Measurements from ENCODE around the gene RUFY2. TPM values are rescaled to one million over a fixed set of nuclear protein-coding genes. Genes with fewer than 3 reads are reported as not detected.
"Not testable (repeated sequence)": the region's sequence is repeated elsewhere in the genome, so short reads cannot be mapped to it uniquely, and the experiment has no call there.

The RUFY2 gene, protein sequence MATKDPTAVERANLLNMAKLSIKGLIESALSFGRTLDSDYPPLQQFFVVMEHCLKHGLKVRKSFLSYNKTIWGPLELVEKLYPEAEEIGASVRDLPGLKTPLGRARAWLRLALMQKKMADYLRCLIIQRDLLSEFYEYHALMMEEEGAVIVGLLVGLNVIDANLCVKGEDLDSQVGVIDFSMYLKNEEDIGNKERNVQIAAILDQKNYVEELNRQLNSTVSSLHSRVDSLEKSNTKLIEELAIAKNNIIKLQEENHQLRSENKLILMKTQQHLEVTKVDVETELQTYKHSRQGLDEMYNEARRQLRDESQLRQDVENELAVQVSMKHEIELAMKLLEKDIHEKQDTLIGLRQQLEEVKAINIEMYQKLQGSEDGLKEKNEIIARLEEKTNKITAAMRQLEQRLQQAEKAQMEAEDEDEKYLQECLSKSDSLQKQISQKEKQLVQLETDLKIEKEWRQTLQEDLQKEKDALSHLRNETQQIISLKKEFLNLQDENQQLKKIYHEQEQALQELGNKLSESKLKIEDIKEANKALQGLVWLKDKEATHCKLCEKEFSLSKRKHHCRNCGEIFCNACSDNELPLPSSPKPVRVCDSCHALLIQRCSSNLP
- total RNA-seq (2022) (25.9 and 32.0 TPM in 2 replicates), Bru-seq, nascent RNA (percentile 78 among the genes with signal in this experiment), BruChase-seq, experiment 1, labeled RNA remaining after a 6-hour chase (percentile 82 among the genes with signal in this experiment), BruChase-seq, experiment 2, labeled RNA remaining after a 2-hour chase (percentile 84 among the genes with signal in this experiment)
- long read RNA-seq, transcript RUFY2-213 (18 exons, 3,863 nt), result major isoform, 8 of 19 reads
- long read RNA-seq, partial matches to known transcripts, result 0 of 19 reads
- long read RNA-seq, other reads (novel, unspliced or antisense), result 9 of 19 reads

DNA sequence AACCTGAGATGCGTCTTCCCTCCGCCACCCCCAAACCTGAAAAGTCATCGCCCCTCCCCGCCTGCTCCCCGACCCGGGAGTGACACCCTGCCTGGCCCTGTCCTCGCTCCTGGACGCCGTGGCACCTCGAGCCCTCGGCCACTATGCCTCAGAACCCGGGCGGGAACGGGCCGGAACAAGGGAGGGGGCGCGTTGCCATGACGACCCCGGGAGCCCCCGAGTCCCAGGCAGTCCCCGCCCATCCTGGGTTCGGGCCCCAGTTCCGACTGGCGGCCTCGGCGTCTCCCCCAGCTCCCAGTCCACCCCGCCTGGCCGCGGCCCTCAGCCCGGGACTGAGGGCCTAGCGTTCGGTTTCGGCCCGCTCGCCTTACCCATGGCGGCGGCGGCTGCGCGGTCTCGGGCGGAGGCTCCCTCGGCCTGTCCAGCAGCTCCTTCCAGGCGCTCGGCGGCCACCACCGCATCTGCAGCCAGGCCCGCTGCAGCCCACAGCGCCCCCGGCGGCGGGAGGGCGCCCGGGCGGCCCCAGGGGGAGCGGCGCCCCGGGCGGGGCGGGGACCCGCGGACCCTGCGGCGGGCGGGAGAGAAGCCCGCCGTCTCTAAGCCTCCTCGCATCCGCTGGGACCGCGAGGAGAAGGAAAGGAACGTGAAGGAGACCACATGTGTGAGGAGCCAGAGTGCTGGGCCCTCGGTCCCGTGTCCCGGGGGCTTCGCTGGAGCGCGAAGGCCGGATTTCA, at the start of gene RUFY2:
TSS of gene RUFY2 (minus strand) at position 463 of the 734 bp plus-strand sequence. CDS start at position 375, 88 bp downstream.
- TF ChIP-seq, protein P1, sequence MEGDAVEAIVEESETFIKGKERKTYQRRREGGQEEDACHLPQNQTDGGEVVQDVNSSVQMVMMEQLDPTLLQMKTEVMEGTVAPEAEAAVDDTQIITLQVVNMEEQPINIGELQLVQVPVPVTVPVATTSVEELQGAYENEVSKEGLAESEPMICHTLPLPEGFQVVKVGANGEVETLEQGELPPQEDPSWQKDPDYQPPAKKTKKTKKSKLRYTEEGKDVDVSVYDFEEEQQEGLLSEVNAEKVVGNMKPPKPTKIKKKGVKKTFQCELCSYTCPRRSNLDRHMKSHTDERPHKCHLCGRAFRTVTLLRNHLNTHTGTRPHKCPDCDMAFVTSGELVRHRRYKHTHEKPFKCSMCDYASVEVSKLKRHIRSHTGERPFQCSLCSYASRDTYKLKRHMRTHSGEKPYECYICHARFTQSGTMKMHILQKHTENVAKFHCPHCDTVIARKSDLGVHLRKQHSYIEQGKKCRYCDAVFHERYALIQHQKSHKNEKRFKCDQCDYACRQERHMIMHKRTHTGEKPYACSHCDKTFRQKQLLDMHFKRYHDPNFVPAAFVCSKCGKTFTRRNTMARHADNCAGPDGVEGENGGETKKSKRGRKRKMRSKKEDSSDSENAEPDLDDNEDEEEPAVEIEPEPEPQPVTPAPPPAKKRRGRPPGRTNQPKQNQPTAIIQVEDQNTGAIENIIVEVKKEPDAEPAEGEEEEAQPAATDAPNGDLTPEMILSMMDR (IDR thresholded peaks at IDR 0.05; ENCODE audit: unreplicated experiment), result peak; percentile 78
- no peaks in the 10 kb centered on the region for H3K27me3 Mint-ChIP-seq (ENCODE audit: insufficient read depth, unreplicated experiment)

GRCh38 chr10:68449698-68450097, 42.6 kb upstream of the RUFY2 start:
- H3K27ac Mint-ChIP-seq (ENCODE audit: low read depth, unreplicated experiment); H3K27me3 Mint-ChIP-seq (ENCODE audit: insufficient read depth, unreplicated experiment); H3K4me3 Mint-ChIP-seq (ENCODE audit: unreplicated experiment); BruUV-seq (replicated peaks); H3K9me3 Mint-ChIP-seq (ENCODE audit: unreplicated experiment); intact Hi-C loops (cut with micrococcal nuclease); POLR2A ChIA-PET; H3K4me1 Mint-ChIP-seq (ENCODE audit: insufficient read depth, unreplicated experiment): not testable (repeated sequence)
- DNase-seq (ENCODE audit: unreplicated experiment), result peak; percentile 66
- H3K36me3 Mint-ChIP-seq (ENCODE audit: insufficient read depth, unreplicated experiment), result peaks cover 17% of the 10 kb centered on the region
- CTCF ChIA-PET, result interaction anchor here (0.7 kb wide), 1 partner anchor 9 kb away, joined by 3 read pairs; no protein-coding TSS in a partner anchor

More for the DNA sequence above, at the start of gene RUFY2:
- intact Hi-C loops (cut with micrococcal nuclease), result loop anchor here (5.0 kb wide), 1 partner anchor 315 kb away; the partner anchor contains the start of gene CCAR1
- peak within 1 kb of the TSS; percentile 86 for H3K4me3 Mint-ChIP-seq (ENCODE audit: unreplicated experiment)
- peak; percentile 68 for DNase-seq (ENCODE audit: unreplicated experiment)
- H3K4me1 Mint-ChIP-seq (ENCODE audit: insufficient read depth, unreplicated experiment), result peaks cover 11% of the 10 kb centered on the region
- H3K9me3 Mint-ChIP-seq (ENCODE audit: unreplicated experiment), result no peaks in the 10 kb centered on the region
- ChIA-PET CTCF (interaction anchor here (0.6 to 1.0 kb wide), 13 partner anchors 10 to 728 kb away, joined by 3 to 6 read pairs (median 3); no protein-coding TSS in a partner anchor), POLR2A (interaction anchor here (0.6 to 1.7 kb wide), 6 partner anchors 13 to 314 kb away, joined by 3 to 9 read pairs (median 4); partner anchors contain the start of genes CCAR1, HNRNPH3 and PBLD)
- BruUV-seq (replicated peaks), result no TSS peak
- H3K27ac Mint-ChIP-seq (ENCODE audit: low read depth, unreplicated experiment), result peak within 1 kb of the TSS; percentile 28
- H3K36me3 Mint-ChIP-seq (ENCODE audit: insufficient read depth, unreplicated experiment), result peaks cover 22% of the 10 kb centered on the region

- Mint-ChIP-seq H3K27ac (ENCODE audit: low read depth, unreplicated experiment) (no peak overlapping the region), H3K4me1 (ENCODE audit: insufficient read depth, unreplicated experiment) (peaks cover 5% of the 10 kb centered on the region), H3K9me3 (ENCODE audit: unreplicated experiment) (no peaks in the 10 kb centered on the region), H3K27me3 (ENCODE audit: insufficient read depth, unreplicated experiment) (no peaks in the 10 kb centered on the region), H3K4me3 (ENCODE audit: unreplicated experiment) (no peak overlapping the region), H3K36me3 (ENCODE audit: insufficient read depth, unreplicated experiment) (peaks cover 28% of the 10 kb centered on the region)
- TF ChIP-seq, protein P1 (IDR thresholded peaks at IDR 0.05; ENCODE audit: unreplicated experiment), result no peak
- intact Hi-C loops (cut with micrococcal nuclease), result no loop called here
- BruUV-seq (replicated peaks), result no TSS peak
- DNase-seq (ENCODE audit: unreplicated experiment), result no peak
- CTCF ChIA-PET, result interaction anchor here (0.5 to 1.6 kb wide), 4 partner anchors 18 to 392 kb away, joined by 3 to 4 read pairs (median 4); no protein-coding TSS in a partner anchor
- POLR2A ChIA-PET, result no interaction called here
Observed at GRCh38 chr10:68446179-68446578, 39.1 kb upstream of the RUFY2 start.

DNA sequence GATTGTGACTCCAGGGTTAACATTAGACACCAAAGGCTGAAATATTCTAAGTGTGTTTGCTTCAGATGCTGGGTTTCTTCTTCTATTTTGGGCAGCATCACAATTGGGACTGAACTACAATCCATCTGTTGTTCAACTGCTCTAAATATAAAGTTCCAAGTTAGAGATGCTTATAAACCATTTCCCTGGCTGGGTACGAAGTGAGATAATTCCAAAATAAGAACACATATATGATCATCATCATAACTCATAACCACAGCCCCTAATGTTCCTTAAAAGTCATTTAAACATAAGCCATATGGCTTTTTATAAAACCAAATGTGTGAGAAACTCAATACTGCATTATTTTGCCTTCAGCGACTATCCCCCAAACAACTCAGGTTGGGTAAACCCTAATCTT, 35.9 kb upstream of the RUFY2 start:
- Mint-ChIP-seq H3K4me3 (ENCODE audit: unreplicated experiment) (no peak overlapping the region), H3K9me3 (ENCODE audit: unreplicated experiment) (no peaks in the 10 kb centered on the region), H3K27ac (ENCODE audit: low read depth, unreplicated experiment) (no peak overlapping the region), H3K4me1 (ENCODE audit: insufficient read depth, unreplicated experiment) (no peaks in the 10 kb centered on the region), H3K27me3 (ENCODE audit: insufficient read depth, unreplicated experiment) (no peaks in the 10 kb centered on the region), H3K36me3 (ENCODE audit: insufficient read depth, unreplicated experiment) (peaks cover 23% of the 10 kb centered on the region)
- BruUV-seq (replicated peaks), result no TSS peak
- TF ChIP-seq, protein P1 (IDR thresholded peaks at IDR 0.05; ENCODE audit: unreplicated experiment), result no peak
- intact Hi-C loops (cut with micrococcal nuclease), result no loop called here
- ChIA-PET POLR2A (no interaction called here), CTCF (interaction anchor here (0.8 kb wide), 1 partner anchor 606 kb away, joined by 4 read pairs; no protein-coding TSS in a partner anchor)
- no peak for DNase-seq (ENCODE audit: unreplicated experiment)
